ENCODE data around the gene PTPN7. TPM values are rescaled to one million over a fixed set of nuclear protein-coding genes. Genes with fewer than 3 reads are reported as not detected.
"Not testable (repeated sequence)": the region's sequence is repeated elsewhere in the genome, so short reads cannot be mapped to it uniquely, and the experiment has no call there.

Gene PTPN7
- total RNA-seq, 1 donor from 2014 or later: 0.31 TPM

- Mint-ChIP-seq H3K36me3 (no peaks in the 10 kb centered on the region), H3K4me1 (peaks cover 26% of the 10 kb centered on the region), H3K9me3 (no peaks in the 10 kb centered on the region), H3K27me3 (ENCODE audit: low read depth) (no peaks in the 10 kb centered on the region), H3K4me3 (no peak overlapping the region), H3K27ac (peak overlapping the region; percentile 52)
- TF ChIP-seq CTCF (IDR thresholded peaks at IDR 0.05; ENCODE audit: unreplicated experiment): no peak
- no peak for DNase-seq (ENCODE audit: low spot score in 2 of 2, unreplicated experiment in 2 of 2)
Observed at GRCh38 chr1:202117898-202118371, 42.5 kb downstream of the PTPN7 start.

- H3K27me3 Mint-ChIP-seq (ENCODE audit: low read depth): no peaks in the 10 kb centered on the region
- H3K36me3 Mint-ChIP-seq: no peaks in the 10 kb centered on the region
- no peak overlapping the region for H3K27ac Mint-ChIP-seq
- TF ChIP-seq CTCF (IDR thresholded peaks at IDR 0.05; ENCODE audit: unreplicated experiment): no peak
- H3K4me3 Mint-ChIP-seq: no peak overlapping the region
- H3K9me3 Mint-ChIP-seq: no peaks in the 10 kb centered on the region
- no peak for DNase-seq (ENCODE audit: low spot score in 2 of 2, unreplicated experiment in 2 of 2)
- peaks cover 26% of the 10 kb centered on the region for H3K4me1 Mint-ChIP-seq
Observed at GRCh38 chr1:202116287-202116686, 44.1 kb downstream of the PTPN7 start.

- H3K9me3 Mint-ChIP-seq: no peaks in the 10 kb centered on the region
- no peaks in the 10 kb centered on the region for H3K27me3 Mint-ChIP-seq (ENCODE audit: low read depth)
- no peaks in the 10 kb centered on the region for H3K36me3 Mint-ChIP-seq
- DNase-seq (ENCODE audit: low spot score in 2 of 2, unreplicated experiment in 2 of 2): no peak
- H3K27ac Mint-ChIP-seq: peak overlapping the region; percentile 91
- H3K4me3 Mint-ChIP-seq: no peak overlapping the region
- peaks cover 36% of the 10 kb centered on the region for H3K4me1 Mint-ChIP-seq
- no peak for TF ChIP-seq CTCF (IDR thresholded peaks at IDR 0.05; ENCODE audit: unreplicated experiment)
Observed at GRCh38 chr1:202113690-202114300, 46.6 kb downstream of the PTPN7 start.

DNA sequence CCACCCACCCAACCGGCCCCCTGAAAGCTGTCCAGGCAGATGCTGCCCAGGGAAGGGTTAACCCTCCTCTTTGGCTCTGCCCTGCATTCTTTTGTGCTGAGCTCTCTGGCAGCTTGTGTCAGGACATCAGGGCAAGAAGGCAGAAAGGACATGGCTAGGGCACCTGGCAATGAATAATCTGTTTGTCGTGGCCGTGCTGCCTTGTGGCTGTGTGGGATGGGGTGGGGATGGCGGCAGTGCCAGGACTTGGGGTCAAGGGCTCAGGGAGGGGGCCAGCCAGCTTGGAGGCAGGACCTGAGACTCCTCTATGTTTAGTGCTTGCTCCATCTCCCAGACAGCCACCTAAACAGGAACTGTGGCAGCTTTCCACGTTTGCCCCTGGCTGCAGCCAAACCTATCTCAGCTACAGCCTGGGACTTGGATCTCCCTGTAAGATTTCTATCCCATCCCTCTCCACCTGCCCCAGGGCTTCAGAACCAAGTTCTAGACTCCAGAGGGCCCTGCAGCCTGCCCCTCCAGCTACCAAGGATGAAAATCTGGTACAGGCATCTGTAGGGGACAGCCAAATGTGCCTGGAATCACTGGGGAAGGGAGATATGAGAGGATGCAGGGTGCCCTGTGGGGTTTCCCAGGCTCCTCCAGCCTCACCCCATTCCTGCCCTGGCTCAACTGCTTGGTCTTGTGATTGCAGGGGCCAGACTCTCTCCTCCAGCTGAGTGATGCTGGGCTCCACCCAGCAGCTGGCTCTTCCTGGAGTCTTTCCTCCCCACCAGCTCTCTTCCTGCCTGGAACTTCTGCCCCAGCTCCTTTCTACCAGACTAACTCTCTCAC lies 47.3 kb downstream of the PTPN7 start:
- Mint-ChIP-seq H3K27ac (peak overlapping the region; percentile 91), H3K27me3 (ENCODE audit: low read depth) (no peaks in the 10 kb centered on the region)

GRCh38 chr1:202111589-202111988 lies 48.8 kb downstream of the PTPN7 start:
- not testable (repeated sequence) for H3K27ac Mint-ChIP-seq; DNase-seq (ENCODE audit: low spot score in 2 of 2, unreplicated experiment in 2 of 2); H3K27me3 Mint-ChIP-seq (ENCODE audit: low read depth); H3K9me3 Mint-ChIP-seq; H3K4me3 Mint-ChIP-seq; H3K36me3 Mint-ChIP-seq
- H3K4me1 Mint-ChIP-seq: peaks cover 58% of the 10 kb centered on the region

More for the DNA sequence above, 47.3 kb downstream of the PTPN7 start:
- no peak overlapping the region for H3K4me3 Mint-ChIP-seq
- peaks cover 43% of the 10 kb centered on the region for H3K4me1 Mint-ChIP-seq
- no peak for DNase-seq (ENCODE audit: low spot score in 2 of 2, unreplicated experiment in 2 of 2)
- H3K36me3 Mint-ChIP-seq: no peaks in the 10 kb centered on the region
- H3K9me3 Mint-ChIP-seq: no peaks in the 10 kb centered on the region
- TF ChIP-seq CTCF (IDR thresholded peaks at IDR 0.05; ENCODE audit: unreplicated experiment): no peak

GRCh38 chr1:202110977-202111376 lies 49.4 kb downstream of the PTPN7 start:
- DNase-seq (ENCODE audit: low spot score in 2 of 2, unreplicated experiment in 2 of 2): no peak
- H3K27ac Mint-ChIP-seq: peak overlapping the region; percentile 89
- H3K4me1 Mint-ChIP-seq: peaks cover 64% of the 10 kb centered on the region
- H3K9me3 Mint-ChIP-seq: no peaks in the 10 kb centered on the region
- H3K4me3 Mint-ChIP-seq: no peak overlapping the region
- TF ChIP-seq CTCF (IDR thresholded peaks at IDR 0.05; ENCODE audit: unreplicated experiment): no peak
- no peaks in the 10 kb centered on the region for H3K36me3 Mint-ChIP-seq
- H3K27me3 Mint-ChIP-seq (ENCODE audit: low read depth): no peaks in the 10 kb centered on the region

Data from mesothelial cell of epicardium (in vitro differentiated cells).